ENCODE data around the gene CRYGA.

Gene CRYGA, protein sequence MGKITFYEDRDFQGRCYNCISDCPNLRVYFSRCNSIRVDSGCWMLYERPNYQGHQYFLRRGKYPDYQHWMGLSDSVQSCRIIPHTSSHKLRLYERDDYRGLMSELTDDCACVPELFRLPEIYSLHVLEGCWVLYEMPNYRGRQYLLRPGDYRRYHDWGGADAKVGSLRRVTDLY

DNA sequence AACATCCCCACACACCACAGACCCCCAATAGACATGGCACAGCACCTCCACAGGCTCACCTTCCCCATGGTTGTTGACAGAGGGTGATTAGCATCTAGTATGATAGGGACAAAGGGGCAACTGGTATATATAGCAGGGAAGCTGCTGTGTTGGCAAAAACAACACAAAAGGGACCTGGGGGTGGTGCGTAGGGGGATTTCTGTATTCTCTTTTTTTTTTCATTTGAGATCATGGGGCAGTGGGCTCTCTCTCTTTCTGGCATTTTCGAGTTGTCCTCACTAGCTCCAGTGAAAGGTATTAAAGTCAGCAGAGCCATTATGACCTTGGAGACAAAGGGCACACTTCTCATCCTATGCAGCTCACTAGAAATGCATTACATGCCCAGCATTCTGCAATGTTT is at the start of gene CRYGA:
Gene CRYGA, minus strand, starts transcription at position 101 of the 400 bp plus-strand sequence. Its CDS starts 33 bp downstream, at position 68.
- no peak for DNase-seq (ENCODE audit: low read depth, low spot score)
- Histone ChIP-seq H3K36me3 (ENCODE audit: insufficient read depth, insufficient read length, low read length) (no peaks in the 10 kb centered on the region), H3K4me3 (ENCODE audit: insufficient read length, low read depth) (no peak within 1 kb of the TSS), H3K9ac (ENCODE audit: insufficient read length, low read depth) (no peak within 1 kb of the TSS), H3K4me1 (ENCODE audit: insufficient read depth, insufficient read length) (no peaks in the 10 kb centered on the region), H3K9me3 (ENCODE audit: insufficient read depth, low read length) (no peaks in the 10 kb centered on the region), H3K27me3 (ENCODE audit: insufficient read depth, insufficient read length) (no peaks in the 10 kb centered on the region)
- TF ChIP-seq YY1 (IDR thresholded peaks at IDR 0.05; ENCODE audit: insufficient read depth, insufficient read length) (no peak), SUZ12 (IDR thresholded peaks at IDR 0.05; ENCODE audit: extremely low read depth, insufficient read depth, insufficient read length) (no peak), ZNF274 (IDR thresholded peaks at IDR 0.05; ENCODE audit: low read depth, low read length) (no peak)

DNA sequence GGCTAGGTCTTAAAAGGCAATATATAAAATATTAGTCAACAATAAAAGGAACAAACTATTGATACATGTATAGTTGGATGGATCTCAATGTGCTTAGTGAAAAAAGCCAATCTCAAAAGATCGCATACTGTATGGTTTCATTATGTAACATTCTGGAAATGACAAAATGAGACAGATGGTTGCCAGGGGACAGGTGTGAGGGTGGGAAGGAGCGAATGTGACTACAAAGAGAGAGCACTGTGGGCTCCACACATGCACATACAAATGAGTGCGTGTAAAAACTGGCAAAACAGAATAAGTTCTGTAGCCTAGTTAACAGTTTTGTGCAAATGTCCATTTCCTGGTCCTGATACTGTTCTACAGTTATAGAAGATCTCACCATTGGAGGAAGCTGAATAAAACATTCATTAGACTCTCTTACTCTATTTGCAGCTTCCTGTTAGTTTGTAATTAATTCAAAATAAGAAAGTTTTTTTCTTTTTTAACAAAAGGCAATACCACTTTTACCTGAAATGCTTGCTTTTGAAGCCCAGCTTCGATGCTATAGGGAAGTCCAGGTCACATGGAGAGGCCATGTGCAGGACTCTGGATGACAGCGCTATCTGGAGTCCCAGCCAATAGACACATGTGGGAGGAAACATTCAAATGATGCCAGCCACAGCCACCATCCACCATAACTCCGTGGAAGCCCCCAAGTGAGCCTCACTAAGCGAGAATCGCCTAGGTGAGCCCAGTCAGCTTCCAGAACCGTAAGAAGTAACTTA is 47.5 kb upstream of the CRYGA start:
- peaks cover 2% of the 10 kb centered on the region for H3K4me1 ChIP-seq (ENCODE audit: insufficient read depth, insufficient read length)
- H3K4me3 ChIP-seq (ENCODE audit: insufficient read length, low read depth) = no peak overlapping the region
- TF ChIP-seq SUZ12 (IDR thresholded peaks at IDR 0.05; ENCODE audit: extremely low read depth, insufficient read depth, insufficient read length) = no peak
- no peak for TF ChIP-seq YY1 (IDR thresholded peaks at IDR 0.05; ENCODE audit: insufficient read depth, insufficient read length)
- TF ChIP-seq ZNF274 (IDR thresholded peaks at IDR 0.05; ENCODE audit: low read depth, low read length) = no peak

DNA sequence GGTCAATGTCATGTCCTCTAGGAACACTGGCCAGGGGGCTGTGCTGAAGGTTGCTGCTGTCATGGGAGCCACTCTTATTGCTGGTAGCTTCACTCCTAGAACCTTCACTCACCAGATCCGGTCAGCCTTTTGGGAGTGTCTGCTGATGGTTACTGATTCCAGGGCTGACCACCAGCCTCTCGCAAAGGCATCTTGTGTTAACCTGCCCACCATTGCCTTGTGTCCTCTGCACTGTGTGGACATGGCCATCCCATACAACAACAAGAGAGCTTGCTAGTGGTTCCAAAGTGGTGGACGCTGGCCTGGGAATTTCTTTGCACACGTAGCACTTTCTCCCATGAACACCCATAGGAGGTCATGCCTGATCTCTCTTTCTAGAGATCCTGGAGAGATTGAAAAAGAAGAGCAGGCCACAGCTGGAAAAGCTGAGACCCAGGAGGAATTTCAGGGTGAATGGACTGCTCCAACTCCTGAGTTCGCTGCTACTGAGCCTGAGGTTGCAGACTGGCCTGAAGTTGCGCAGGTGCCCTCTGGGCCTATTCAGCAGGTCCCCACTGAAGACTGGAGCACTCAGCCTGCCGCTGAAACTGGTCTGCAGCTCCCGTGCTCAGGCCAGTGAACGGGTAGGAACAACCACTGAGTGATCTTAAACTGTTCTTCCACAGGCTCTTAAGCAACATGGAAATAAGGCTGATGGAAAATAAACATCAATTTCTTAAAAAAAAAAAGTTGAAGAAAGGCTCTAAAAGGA is 45.1 kb upstream of the CRYGA start:
- Histone ChIP-seq H3K4me3 (ENCODE audit: insufficient read length, low read depth) (no peak overlapping the region), H3K9me3 (ENCODE audit: insufficient read depth, low read length) (no peaks in the 10 kb centered on the region), H3K27me3 (ENCODE audit: insufficient read depth, insufficient read length) (no peaks in the 10 kb centered on the region), H3K4me1 (ENCODE audit: insufficient read depth, insufficient read length) (peaks cover 2% of the 10 kb centered on the region), H3K9ac (ENCODE audit: insufficient read length, low read depth) (no peak overlapping the region), H3K36me3 (ENCODE audit: insufficient read depth, insufficient read length, low read length) (no peaks in the 10 kb centered on the region)
- TF ChIP-seq ZNF274 (IDR thresholded peaks at IDR 0.05; ENCODE audit: low read depth, low read length) (no peak), SUZ12 (IDR thresholded peaks at IDR 0.05; ENCODE audit: extremely low read depth, insufficient read depth, insufficient read length) (no peak), YY1 (IDR thresholded peaks at IDR 0.05; ENCODE audit: insufficient read depth, insufficient read length) (no peak)
- DNase-seq (ENCODE audit: low read depth, low spot score) = no peak

More for the DNA sequence above, 47.5 kb upstream of the CRYGA start:
- Histone ChIP-seq H3K27me3 (ENCODE audit: insufficient read depth, insufficient read length) (no peaks in the 10 kb centered on the region), H3K9me3 (ENCODE audit: insufficient read depth, low read length) (no peaks in the 10 kb centered on the region), H3K9ac (ENCODE audit: insufficient read length, low read depth) (no peak overlapping the region), H3K36me3 (ENCODE audit: insufficient read depth, insufficient read length, low read length) (no peaks in the 10 kb centered on the region)
- DNase-seq (ENCODE audit: low read depth, low spot score) = no peak

DNA sequence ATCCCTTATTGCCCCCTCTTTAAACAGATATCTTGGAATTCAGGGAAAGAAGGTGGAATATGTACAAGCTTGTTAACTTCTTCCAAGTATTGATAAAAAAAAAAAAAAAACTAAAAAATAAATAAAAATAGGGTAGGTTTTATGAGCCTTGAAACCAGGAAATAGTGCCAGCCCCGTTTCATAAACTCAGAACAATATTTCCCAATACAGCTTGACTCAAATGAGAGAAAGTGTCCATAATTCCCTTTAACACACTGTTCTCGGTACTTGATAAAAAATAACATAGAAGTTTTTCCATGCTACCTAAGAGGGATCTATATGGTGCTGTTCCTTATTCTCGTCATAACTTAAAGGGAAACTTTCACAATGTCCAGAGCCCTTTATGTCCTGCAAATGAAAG is 44.4 kb upstream of the CRYGA start:
- Histone ChIP-seq H3K4me3 (ENCODE audit: insufficient read length, low read depth) (no peak overlapping the region), H3K4me1 (ENCODE audit: insufficient read depth, insufficient read length) (peaks cover 2% of the 10 kb centered on the region), H3K27me3 (ENCODE audit: insufficient read depth, insufficient read length) (no peaks in the 10 kb centered on the region), H3K9ac (ENCODE audit: insufficient read length, low read depth) (no peak overlapping the region), H3K9me3 (ENCODE audit: insufficient read depth, low read length) (no peaks in the 10 kb centered on the region), H3K36me3 (ENCODE audit: insufficient read depth, insufficient read length, low read length) (no peaks in the 10 kb centered on the region)
- TF ChIP-seq ZNF274 (IDR thresholded peaks at IDR 0.05; ENCODE audit: low read depth, low read length) (no peak), SUZ12 (IDR thresholded peaks at IDR 0.05; ENCODE audit: extremely low read depth, insufficient read depth, insufficient read length) (no peak)
- no peak for DNase-seq (ENCODE audit: low read depth, low spot score)

DNA sequence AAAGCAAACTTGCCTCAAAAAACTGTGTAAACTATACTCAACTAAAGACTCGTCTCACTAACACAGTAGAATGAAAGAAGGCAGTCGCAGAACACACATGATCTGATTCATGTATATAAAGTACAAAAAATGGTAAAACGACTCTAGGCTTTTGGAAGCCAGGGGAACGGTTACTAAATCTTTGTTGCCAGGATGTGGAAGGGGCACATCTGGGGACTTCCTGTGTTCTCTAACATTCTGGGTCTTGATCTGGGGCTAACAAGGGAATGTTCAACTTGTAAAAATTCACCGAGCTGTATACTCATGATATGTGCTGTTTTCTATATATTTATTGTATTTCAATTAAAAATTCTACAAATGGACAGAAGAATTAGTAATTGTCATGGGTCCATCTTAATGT is 40.8 kb upstream of the CRYGA start:
- Histone ChIP-seq H3K9me3 (ENCODE audit: insufficient read depth, low read length) (no peaks in the 10 kb centered on the region), H3K4me3 (ENCODE audit: insufficient read length, low read depth) (no peak overlapping the region), H3K36me3 (ENCODE audit: insufficient read depth, insufficient read length, low read length) (no peaks in the 10 kb centered on the region), H3K27me3 (ENCODE audit: insufficient read depth, insufficient read length) (no peaks in the 10 kb centered on the region), H3K4me1 (ENCODE audit: insufficient read depth, insufficient read length) (peaks cover 2% of the 10 kb centered on the region), H3K9ac (ENCODE audit: insufficient read length, low read depth) (no peak overlapping the region)
- no peak for DNase-seq (ENCODE audit: low read depth, low spot score)
- no peak for TF ChIP-seq ZNF274 (IDR thresholded peaks at IDR 0.05; ENCODE audit: low read depth, low read length)
- TF ChIP-seq SUZ12 (IDR thresholded peaks at IDR 0.05; ENCODE audit: extremely low read depth, insufficient read depth, insufficient read length) = no peak
- TF ChIP-seq YY1 (IDR thresholded peaks at IDR 0.05; ENCODE audit: insufficient read depth, insufficient read length) = no peak

DNA sequence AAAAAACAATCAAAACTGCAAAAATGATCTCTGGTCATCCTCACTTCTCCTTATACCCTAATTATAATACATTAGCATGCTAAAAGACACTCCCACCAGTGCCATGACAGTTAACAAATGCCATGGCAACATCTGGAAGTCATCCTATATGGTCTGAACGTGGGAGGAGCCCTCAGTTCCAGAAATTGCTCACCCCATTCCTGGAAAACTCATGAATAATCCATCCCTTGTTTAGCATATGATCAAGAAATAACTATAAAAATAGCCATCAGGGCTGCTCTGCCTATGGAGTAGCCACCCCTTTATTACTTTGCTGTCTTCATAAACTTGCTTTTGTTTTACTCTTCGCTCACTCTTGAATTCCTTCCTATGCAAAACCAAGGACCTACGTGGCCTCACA is 32.1 kb upstream of the CRYGA start:
- TF ChIP-seq SUZ12 (IDR thresholded peaks at IDR 0.05; ENCODE audit: extremely low read depth, insufficient read depth, insufficient read length) = no peak
- no peak for TF ChIP-seq ZNF274 (IDR thresholded peaks at IDR 0.05; ENCODE audit: low read depth, low read length)
- TF ChIP-seq YY1 (IDR thresholded peaks at IDR 0.05; ENCODE audit: insufficient read depth, insufficient read length) = no peak
- H3K9ac ChIP-seq (ENCODE audit: insufficient read length, low read depth) = no peak overlapping the region
- DNase-seq (ENCODE audit: low read depth, low spot score) = no peak
- H3K9me3 ChIP-seq (ENCODE audit: insufficient read depth, low read length) = no peaks in the 10 kb centered on the region
- no peaks in the 10 kb centered on the region for H3K4me1 ChIP-seq (ENCODE audit: insufficient read depth, insufficient read length)
- H3K36me3 ChIP-seq (ENCODE audit: insufficient read depth, insufficient read length, low read length) = no peaks in the 10 kb centered on the region
- H3K4me3 ChIP-seq (ENCODE audit: insufficient read length, low read depth) = no peak overlapping the region
- no peaks in the 10 kb centered on the region for H3K27me3 ChIP-seq (ENCODE audit: insufficient read depth, insufficient read length)

Measured in NT2/D1 (cell line).